DMS 273 (cell line): ENCODE measurements around the gene CXCL6.

Experiments used
- DNase-seq: peaks from one replicate; lab custom pipeline; 2025; ENCODE audit not compliant: unreplicated experiment; lab: John Stamatoyannopoulos, UW

CXCL6 gene

GRCh38 chr4:73867783-73868182 is 31.3 kb downstream of the CXCL6 start:
- DNase-seq, result no peak

- no peak for DNase-seq
Measured at GRCh38 chr4:73868206-73869129, 32.0 kb downstream of the CXCL6 start.

- no peak for DNase-seq
Measured at GRCh38 chr4:73869130-73870055, 32.9 kb downstream of the CXCL6 start, which contains the start of gene CXCL1. TSS of gene CXCL1 (plus strand) at chr4:73869393. CDS start at chr4:73869471, 78 bp downstream.

- DNase-seq, result no peak
Measured at GRCh38 chr4:73870260-73870659, 33.8 kb downstream of the CXCL6 start.

GRCh38 chr4:73870768-73871167 is 34.3 kb downstream of the CXCL6 start:
- no peak for DNase-seq

DNA sequence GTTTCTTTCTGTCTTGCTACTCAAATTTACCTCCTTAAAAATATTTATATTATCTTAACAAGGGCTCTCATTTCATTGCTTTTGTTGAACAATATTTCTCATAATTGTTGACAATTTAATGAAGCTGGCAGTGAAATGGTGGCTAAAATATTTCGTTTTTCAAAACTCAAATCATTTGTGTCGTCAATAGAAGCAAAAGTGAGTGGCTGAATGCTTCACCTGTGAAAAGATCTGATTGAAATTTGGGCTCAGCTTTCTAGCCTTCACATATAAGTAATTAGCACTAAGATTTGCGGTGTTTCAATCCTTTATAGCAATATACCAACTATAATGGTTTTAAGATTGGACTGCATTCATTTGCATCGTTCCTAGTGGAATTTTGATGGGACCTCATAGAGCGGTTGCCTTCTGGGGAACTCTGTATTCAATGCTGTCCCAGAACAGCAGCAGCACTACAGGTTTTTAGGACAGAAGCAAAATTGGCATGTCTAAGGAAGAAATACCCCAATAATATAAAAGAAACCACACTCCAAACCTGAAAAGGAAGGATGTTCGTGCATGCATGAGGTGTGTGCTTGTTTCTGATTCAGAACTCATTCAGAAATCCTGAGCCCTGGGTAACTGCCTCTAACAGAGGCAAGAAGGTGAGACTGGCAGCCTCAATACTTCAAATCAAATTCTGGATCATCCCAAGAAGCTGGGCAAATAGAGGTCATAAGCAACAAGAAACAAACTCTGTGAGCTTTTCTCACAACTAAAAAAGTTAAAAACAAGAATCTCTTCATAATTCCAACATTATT is 35.2 kb downstream of the CXCL6 start:
- DNase-seq, result no peak

- DNase-seq, result no peak
Measured at GRCh38 chr4:73872316-73873108, 36.0 kb downstream of the CXCL6 start.

DNA sequence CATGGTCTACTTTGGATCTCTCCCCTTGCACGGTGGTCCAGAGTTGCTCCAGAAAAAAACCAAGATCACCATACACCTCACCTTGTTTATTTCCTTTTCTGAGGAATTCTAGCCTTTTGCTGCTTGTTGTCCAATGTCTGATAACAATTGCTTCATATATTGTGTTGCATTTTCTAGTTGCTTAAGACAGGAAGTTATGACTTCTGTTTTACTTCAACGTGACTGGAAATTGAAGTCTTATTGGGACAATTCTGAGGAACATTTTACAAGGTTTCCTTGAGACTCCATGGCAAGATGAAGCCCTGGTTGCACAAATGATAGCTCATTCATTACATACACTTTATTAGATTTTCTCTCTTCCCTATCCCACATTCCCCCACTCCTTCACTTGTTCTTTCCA is 37.9 kb downstream of the CXCL6 start:
- no peak for DNase-seq

GRCh38 chr4:73875401-73875800 is 38.9 kb downstream of the CXCL6 start:
- DNase-seq, result no peak

GRCh38 chr4:73883306-73883705 is 46.8 kb downstream of the CXCL6 start:
- DNase-seq, result no peak

GRCh38 chr4:73885574-73886267 is 49.2 kb downstream of the CXCL6 start:
- no peak for DNase-seq
